ENCODE results near the gene ID3.
A peak's percentile ranks its signal among the peaks of the same experiment; 100 is the strongest.
"Not testable (repeated sequence)": the region's sequence is repeated elsewhere in the genome, so short reads cannot be mapped to it uniquely, and the experiment has no call there.

Gene ID3

GRCh38 chr1:23546897-23547584 lies 12.3 kb downstream of the ID3 start:
- no peak for DNase-seq

- no peak for DNase-seq
These were observed 13.4 kb downstream of the ID3 start for GRCh38 chr1:23545851-23546250.

DNA sequence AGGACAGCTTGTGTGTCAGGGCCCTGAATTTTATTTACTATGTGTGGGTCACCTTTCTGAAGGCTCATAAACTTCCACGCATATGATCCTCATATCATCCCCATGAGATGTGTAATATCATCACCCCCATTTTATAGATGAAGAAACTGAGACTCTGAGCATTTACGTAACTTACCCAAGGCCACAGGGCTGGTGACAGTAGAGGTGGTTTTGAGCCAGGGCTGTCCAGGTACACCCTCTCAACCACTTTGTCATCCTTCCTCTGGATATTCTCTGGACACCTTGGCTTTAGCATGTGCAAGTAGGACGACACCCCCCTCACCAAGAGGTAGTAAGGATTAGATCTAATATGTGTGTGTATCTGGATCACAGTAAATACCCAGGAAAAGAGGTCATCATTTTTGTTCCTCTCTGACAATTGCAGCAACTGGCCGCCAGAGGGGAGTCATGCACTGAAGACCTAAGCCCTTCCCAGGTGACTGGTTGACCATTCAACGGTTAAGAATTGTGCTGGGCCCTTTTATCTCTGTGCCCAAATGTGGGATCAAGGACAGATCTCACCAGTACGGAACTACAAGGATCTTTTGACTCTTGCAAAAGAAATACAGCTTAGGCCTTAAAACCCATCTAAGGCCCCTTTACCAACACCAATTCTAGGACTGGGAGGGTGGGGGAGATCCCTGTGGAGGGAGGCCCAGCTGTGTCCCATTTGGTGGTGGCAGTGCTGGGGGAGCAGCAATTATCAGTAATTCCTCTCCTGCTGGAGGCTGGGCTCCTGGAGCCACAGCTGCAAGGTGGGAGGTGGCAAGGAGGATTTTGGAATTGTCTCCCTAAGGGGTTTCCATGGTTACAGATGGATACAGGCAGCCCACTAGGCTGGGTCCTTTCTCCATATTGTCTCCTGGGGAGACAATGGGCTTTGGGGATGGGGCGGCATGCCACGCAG lies 14.6 kb downstream of the ID3 start:
- peak; percentile 62 for DNase-seq

GRCh38 chr1:23543707-23544443 lies 15.4 kb downstream of the ID3 start:
- no peak for DNase-seq

GRCh38 chr1:23542940-23543339 lies 16.4 kb downstream of the ID3 start:
- not testable (repeated sequence) for DNase-seq

- DNase-seq: peak; percentile 88
These were observed 19.5 kb downstream of the ID3 start for GRCh38 chr1:23539698-23540266.

DNA sequence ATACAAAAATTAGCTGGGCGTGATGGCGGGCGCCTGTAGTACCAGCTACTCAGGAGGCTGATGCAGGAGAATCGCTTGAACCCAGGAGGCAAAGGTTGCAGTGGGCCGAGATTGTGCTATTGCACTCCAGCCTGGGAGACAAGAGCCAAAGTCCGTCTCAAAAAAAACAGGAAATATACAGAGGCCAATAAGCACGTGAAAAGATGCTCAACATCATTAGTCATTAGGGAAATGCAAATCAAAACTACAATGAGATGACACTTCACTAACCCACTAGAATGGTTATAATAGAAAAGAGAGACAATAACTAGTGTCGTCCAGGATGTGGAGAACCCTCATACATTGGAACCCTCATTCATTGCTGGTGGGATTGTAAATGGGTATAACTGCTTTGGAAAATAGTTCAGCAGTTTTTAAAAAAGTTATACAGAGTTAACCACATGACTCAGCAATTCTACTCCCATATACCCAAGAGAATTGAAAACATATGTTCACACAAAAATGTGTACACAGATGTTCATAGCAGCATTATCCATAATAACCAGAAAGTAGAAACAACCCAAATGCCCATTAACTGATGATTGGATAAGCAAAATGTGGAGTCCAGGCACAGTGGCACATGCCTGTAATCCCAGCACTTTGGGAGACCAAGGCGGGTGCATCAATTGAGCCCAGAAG lies 21.9 kb downstream of the ID3 start:
- no peak for DNase-seq

DNA sequence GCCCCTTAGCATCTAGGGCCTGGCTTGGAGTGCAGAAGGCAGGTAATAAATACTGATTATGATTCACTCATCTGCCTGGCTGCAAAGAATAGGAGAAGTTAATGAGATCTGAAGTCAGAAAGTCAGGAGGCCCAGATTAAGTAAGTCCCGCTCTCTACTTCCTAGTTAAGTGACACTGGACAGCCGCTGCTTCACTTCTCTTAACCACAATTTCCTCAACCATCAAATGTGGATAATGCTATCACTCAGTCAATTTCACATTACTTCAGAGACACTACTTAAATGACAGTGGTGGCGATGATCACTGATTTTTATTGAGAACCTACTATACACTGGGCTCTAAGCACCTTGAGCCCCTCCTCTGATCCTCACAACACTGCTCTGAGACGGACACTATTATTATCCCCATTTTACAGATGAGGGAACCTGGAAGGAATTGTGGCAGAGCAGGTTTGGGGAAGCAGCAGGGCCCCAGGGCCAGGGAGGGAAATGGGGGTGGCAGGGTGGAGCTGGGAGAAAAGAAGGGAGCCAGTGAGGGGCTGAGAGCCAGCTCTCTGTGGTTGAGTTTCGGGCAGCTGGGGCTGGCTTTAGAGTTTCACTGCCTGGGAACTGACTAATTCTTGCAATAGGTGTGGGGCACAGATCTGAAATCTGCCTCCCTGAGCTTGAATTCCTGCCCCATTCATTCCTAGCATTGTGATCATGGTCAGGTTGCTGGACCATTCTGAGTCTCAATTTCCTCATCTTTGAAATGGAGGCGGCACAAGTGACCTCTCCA lies 25.9 kb downstream of the ID3 start:
- no peak for DNase-seq

DNA sequence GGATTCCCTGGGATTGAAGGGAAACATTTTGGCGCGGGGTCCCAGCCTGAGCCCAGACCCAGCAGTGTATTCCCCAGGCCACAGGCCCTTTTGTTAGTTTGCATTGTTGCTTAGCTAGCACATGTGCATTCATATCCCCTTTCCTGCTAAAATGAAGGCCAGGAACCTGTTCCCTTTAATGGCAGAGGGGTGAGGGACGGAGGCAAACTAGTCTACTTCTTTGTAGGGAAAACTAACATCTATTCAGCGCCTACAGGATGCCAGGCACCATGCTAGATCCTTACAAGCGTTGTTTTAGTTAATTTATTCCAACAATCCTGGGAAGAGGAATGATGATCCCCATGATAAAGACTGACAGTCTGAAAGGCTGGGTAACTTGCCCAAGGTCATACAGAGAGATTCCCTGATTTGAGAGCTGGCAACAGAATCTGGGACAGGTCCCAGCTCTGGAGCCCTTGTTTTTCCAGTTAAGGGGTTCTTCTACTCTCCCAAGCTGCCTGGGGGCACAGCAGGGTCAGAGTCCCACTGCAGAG lies 27.7 kb downstream of the ID3 start:
- DNase-seq: no peak

DNA sequence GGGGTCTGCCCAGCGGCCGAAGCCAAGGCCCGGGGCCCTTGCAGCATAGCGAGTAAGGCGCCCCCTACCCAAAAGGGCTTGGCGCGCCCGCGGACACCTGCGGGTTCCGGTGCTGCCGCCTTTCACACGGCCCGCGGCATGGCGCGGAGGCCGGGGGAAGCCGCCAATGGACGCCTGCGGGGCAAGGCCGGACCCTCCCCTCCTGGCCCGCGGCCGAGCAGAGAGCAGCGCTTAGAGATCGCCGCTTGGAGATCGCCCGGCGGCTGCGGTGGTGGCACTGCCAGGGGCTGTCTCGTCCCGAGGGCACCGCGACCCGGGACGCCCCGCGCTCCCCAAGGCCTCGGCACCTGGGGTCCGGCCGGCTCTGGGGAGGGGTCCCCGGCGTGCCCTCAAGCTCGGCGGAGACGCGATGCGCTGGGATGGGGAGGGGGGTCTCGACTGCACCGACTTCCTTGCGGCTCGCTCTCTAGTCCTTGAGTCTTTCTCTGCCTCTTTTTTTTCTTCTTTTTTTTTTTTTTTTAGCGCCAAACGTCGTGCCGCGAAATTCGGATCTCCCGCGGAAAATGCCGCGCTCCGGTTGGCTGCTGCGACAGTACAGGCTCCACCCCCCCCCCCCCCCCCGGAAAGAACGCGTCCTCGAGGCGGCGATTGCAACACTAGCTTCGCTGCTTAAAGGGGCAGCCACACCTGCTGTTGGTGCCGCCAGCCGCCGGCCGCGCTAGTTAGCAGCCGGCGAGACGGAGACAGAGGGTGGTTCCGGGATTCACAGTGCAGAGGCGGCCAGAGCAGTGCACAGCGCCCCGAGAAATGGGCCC lies 28.3 kb downstream of the ID3 start, which contains the start of gene E2F2:
TSS of gene E2F2 (minus strand) at position 487 of the 815 bp plus-strand sequence. CDS start at position 47, 440 bp downstream.
- DNase-seq: peak; percentile 79

GRCh38 chr1:23530087-23530746 lies 29.1 kb downstream of the ID3 start:
- no peak for DNase-seq

- DNase-seq: no peak
These were observed 29.9 kb downstream of the ID3 start for GRCh38 chr1:23529146-23530086.

GRCh38 chr1:23528250-23528978 lies 30.9 kb downstream of the ID3 start:
- peak; percentile 88 for DNase-seq

DNA sequence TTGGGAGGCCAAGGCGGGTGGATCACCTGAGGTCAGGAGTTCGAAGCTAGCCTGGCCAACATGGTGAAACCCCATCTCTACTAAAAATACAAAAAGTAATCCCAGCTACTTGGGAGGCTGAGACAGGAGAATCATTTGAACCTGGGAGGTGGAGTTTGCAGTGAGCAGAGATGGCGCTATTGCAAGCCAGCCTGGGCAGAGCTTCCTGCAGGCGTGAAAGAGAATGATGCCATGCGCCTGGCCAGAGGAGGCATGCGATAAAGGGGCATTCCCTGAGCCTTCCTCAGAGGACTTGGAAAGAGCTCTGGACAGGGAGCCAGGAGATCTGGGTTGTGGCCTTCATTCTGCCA lies 31.4 kb downstream of the ID3 start:
- DNase-seq: no peak

DNA sequence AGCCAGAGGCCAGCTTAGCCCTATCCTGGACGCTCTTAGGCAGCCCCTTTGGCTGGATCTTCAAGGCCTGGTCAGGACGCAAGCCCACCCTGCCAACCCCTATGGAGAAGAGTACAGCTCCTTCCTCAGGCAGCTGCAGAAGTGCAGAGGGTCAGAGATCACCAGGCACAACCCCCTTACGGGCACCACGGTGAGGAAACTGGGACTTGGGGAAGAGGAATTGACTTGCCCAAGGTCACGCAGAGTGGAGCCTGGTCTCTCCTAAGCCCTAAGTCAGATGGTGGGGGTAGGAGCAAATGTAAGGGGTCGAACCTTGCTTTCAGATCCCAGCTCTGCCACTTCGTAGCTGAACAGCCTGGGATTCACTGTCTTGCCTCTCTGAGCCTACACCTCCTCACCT lies 31.9 kb downstream of the ID3 start:
- DNase-seq: no peak

DNA sequence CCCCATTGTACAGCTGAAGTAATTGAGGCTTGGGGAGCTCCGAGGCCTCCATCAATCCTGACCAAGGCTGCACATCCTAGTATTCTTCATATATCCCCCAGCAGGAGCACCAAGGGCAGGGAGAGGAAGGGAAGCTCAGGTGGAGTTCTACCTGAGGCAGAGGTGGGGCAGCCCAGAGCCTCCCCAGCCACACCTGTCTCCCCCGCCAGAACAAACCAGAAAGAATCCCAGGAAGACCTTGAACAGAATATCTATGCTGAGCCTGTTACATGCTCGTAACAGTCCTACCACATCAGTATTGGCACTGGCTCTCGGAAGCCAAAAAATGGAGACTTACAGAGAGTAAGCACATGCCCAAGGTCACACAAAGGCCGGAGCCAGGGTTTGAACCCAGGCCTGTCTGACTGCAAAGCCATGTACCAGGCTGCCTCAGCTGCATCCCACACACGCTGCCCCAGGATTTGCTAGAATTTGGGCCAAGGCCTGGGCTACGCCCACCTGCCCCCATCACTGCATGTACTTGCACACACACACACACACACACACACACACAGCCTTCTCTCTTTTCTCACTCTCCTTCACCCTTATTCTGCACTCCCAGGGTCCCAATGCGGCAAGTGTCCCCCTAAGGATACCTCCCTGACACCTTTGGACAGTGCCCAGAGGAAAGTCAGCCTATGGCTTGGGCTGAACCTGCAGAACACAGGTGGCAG lies 32.8 kb downstream of the ID3 start:
- no peak for DNase-seq

DNA sequence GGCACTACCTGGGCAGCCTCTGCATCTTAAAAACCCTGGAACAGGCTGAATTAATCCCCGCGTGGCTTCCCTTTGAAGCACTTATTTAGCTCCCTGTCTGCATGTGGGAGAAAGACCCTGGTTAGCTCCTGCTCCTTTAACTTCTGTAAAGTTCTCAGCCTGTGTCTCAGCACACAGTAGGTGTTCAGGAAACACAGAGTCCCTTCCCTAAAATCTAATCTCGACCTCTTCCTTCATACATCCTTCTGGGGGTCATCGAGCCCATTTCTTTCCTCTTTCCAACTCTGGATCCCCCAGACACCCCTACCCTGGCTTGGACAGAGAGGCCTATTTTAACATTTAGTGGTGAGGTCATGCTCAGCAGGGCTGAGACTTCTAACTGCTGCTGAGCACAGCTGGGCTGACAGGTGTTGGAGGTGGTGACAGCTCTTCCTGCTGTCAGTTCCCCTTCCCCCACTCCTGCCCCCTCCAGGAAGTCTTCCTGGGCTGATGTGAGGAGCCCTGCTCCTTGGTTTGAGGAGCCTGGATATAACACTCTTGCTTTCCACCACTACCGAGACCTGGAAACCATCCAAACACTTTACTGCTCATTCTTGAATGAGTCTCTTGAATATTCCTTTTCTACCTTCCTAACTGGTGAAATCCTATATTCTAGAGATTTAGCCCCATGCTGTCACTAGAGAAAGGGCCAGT lies 33.6 kb downstream of the ID3 start:
- no peak for DNase-seq
